Muscle of arm (tissue), 12 donors: ENCODE data around the gene SPRY4. TPM values are rescaled to one million over a fixed set of nuclear protein-coding genes. Genes with fewer than 3 reads are reported as not detected.
"Not testable (repeated sequence)": the region's sequence is repeated elsewhere in the genome, so short reads cannot be mapped to it uniquely, and the experiment has no call there.

Experiments used
- DNase-seq: peaks from one replicate; pipeline ENCODE4 v3.0.0-alpha.2; 2013
- polyA plus RNA-seq, 12 donors: library from polyadenylated mRNA; unstranded; fragments of 120-200 nt; gene quantifications; one replicate each; pipeline ENCODE4 v1.2.1, GENCODE V29; 2013; ENCODE audit not compliant: insufficient read length in 12 of 12

The SPRY4 gene
- polyA plus RNA-seq, 12 donors: 39.4 to 65.3 (median 52.9) TPM; not detected in 1

DNA sequence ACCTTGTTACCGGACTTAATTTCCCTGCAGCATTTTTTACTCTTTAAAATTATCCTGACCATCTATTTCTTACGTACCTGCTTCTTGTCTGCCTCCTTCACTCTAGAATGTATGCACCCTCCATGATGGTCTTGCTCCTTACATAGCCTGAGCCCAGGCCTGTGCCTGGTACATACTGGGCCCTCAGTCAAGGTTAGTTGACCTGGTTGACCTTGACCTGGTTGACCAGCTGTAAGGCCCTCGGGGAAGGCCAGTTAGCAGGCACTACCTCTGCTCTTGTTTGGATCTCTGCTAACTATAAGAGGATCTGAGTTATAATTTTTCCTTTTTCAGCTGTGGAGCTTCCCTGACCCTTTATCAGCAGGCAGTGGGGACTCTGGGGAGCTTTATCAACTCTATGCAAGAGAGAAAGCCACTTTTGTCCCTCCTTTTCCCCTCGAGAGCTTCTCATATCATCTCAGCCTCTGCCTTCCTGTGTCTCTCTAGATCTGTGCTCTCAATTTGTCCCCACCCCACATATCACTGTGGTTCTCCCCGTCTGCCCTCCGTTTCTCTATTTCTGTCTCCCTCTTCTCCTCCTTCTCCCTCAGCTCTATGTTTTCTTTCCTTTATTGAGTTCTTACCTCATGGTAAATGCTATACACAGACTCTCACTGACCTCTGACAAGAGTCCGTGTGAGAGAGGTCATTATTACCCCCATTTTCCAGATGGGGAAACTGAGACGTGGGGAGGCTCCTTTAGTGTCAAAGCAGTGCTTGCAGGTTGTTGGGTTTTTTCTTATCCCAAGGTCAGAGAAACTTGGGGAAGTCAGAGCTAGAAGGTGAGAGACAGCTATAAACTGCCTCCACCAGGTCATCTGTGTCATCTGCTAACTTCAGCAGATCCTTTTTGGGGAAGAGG lies 28.6 kb downstream of the SPRY4 start:
- no peak for DNase-seq

DNA sequence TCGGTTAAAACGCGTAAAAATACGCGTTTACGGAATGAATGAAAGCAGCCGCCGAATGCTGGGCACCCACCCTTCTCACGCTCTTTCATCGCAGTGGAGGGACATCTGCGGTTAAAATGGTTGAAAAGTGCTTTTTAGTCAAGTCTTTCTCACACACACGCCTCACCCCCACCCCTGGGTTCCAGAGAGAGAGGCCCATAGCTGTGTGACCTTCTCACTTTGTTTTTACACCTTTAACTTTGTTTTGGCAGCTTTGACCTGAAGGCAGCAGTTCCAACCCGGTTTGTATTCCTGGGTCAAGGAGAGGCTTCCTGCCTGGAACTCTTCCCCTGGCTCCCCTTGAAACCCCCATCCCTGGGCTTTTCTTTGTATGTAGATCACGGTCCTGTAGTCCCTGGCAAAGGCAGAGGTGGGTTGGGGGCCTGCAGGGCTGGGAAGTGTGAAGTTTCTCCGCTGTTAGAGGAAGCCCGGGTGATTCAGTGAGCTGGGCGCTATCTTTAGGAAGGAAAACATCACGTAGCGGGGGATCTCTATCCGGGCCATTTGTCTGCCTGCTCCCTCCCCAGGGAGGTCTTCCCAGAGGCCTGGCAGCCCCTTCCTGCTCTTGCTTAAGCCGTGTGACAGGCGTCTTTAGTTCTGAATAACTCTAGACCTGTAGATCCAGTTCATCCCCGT lies 29.6 kb downstream of the SPRY4 start:
- no peak for DNase-seq

DNA sequence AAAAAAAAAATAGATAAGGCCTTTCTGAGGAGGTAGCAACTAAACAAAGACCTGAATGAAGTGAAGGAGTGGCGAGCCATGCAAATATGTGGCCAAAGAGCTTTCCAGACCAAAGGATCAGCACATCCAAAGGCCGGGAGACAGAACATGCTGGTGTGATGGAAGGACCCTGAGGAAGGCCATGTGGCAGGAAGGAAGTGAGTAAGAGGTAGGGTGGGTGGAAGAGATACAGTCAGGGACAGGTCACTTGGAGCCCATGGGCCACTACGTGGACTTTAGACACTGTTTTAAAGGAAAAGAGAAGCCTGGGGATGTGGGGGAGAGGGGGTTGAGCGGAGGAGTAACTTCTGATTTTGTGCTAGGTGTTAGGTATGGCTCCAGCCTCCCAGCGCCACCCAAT lies 31.3 kb downstream of the SPRY4 start:
- DNase-seq: no peak

DNA sequence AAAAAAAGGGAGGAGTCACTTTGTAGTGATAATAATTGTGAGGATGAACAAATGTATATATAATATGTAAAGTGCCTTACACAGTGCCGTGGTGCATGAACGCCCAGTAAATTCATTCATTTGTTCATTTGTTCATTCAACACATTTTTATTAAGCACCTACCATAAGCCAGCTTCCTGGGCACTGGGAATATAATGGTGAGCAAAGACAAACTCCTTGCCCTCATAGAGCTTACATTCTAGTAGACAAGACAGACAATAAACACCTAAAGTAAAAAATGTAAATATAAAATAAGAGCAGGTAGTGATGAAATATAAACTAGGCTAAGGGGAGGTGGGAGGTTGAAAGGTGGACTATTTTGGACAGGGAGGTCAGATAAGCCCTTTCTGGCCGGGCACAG lies 32.0 kb downstream of the SPRY4 start:
- no peak for DNase-seq

DNA sequence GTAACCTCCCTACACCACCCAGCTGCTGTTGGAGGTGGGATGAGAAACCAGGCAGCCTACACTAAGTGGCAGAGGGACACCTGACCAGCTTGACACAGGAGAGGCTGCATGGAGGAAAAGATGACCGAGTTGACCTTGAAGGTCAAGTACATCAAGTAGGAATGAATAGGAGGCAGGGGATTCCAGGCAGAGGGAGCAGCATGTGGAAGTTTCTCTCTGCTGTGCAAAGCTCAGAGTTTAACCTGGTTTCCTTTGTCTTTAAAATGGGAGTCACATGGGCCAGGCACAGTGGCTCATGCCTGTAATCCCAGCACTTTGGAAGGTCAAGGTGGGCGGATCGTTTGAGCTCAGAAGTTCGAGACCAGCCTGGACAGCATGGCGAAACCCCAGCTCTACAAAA lies 32.6 kb downstream of the SPRY4 start:
- DNase-seq: no peak

DNA sequence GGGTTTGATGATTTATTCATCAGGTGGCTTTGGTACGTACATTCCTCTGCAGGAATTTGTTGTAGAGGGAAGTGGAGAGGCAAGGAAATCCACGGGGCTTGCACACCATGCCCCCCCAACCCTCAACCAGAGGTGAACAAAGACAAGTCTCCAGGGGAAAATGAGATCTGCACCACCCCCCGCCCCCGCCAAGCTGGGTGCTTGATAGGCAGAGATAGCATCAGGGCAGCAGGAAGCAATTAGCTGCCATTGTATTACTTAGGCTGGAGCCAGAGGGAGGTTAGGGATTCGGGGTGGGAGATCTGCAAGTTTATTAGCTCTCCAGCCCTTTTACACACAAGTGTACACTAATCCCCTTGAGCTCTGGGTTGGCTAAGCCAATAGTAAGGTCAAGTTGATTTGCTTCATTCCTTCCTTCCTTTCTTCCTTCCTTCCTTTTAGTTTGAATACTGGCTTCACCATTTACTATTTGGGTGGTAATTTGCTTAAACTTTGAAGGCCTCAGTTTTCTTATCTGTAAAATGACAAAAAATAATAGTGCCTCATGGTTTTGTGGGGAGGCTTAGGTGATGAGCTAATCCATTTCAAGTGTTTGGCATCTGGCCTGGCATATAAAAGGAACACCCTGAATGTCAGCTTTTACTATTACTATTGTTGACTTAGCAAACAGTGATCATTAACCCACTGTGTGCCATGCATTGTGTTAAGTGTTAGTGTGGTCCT lies 34.1 kb downstream of the SPRY4 start:
- no peak for DNase-seq

DNA sequence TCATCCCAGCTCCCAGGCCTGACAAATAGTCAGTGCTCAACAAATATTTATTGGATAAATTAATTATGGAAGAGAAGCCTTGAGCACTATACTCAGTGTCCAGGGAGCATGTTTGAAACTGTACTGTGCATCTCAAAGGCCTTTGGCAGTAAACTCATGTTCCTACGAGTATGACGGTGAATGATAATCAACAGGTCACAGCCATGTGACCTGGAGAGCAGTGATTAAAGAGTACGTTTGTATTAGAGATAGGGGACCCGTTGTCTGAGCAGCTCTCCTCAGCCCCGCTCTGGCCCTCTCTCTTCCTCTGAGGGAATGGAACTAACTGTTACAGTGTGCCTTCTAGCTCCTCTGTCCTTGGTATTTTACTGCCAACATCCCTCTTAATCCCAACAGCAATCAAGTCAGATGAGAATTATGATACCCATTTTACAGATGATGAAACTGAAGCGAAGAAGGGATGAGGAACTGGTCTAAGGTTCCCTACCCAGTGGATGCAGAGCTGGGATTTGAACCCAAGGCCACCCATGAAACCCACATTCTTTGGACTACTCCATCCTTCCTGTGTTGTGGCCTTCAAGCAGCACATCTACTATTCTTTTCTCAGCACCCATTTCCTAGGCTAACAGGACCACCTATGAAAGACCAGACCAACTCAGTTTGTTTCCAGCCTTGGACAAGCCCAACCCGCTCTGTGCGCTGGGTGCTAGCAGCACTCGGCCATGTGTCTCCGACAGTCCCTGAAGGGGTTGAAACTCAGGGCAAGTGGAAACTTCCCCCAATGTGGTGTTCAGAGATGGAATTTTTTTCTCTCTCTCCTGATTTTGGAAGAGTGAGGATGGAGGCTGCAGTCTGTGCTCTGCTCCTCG lies 34.9 kb downstream of the SPRY4 start:
- no peak for DNase-seq

DNA sequence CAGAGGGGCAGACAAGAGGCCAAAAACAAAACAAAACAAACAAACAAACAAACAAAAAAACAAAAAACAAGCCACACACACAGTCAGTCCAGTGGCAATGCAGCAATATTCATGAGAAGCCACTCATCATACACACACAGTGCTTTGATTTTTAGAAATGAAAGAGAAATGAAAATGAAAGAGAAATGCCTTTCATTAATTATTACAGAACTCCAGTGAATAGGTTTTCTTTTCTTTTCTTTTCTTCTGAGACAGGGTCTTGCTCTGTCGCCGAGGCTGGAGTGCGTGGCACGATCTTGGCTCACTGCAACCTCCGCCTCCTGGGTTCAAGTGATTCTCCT lies 36.9 kb downstream of the SPRY4 start:
- no peak for DNase-seq

DNA sequence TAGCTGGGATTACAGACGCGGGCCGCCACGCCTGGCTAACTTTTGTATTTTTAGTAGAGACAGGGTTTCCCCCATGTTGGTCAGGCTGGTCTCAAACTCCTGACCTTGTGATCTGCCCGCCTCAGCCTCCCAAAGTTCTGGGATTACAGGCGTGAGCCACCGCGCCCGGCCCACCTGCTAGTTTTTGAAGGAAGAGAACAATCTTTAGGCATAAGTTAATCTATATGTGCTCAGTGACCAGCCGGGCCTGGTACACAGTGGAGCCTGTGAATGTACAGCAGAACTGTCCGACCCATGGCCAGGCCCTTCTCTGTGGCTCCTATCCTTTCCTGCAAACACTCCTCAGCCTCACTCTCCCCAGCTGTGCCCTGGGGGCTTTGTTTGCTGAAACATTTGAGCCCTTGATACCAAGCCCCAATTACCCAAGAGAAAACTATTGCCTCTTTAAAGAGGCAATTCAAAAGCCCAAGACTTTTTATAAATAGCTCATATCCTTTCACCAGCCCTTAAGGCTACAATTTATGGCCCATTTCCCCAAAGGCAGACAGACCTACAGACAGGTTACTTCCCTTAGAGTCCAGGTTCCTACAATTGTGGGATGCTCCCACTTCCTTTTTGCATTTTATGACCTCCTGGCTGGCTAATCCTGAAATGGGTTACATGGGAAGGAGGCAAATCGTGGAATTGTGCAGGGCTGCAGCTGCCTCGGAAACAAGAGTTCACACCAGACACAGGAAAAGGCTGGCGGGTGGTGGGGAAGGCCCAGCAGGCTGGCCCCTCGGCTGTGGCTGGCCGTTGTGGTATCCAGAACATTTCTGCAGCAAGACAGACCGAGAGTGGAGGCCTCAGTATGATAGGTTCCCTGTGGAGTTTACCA lies 37.5 kb downstream of the SPRY4 start:
- no peak for DNase-seq

DNA sequence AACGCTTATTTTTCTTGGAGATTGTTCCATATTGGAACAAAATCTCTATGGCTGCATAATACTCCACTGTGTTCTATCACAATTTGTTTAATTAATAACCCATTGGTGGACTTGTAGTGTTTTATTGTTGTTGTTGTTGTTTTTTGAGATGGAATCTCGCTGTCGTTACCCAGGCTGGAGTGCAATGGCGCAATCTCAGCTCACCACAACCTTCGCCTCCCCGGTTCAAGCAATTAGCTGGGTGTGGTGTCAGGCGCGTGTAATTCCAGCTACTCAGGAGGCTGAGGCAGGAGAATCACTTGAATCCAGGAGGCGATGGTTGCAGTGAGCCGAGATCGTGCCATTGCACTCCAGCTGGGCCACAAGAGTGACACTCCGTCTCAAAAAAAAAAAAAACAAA lies 38.7 kb downstream of the SPRY4 start:
- DNase-seq: no peak

DNA sequence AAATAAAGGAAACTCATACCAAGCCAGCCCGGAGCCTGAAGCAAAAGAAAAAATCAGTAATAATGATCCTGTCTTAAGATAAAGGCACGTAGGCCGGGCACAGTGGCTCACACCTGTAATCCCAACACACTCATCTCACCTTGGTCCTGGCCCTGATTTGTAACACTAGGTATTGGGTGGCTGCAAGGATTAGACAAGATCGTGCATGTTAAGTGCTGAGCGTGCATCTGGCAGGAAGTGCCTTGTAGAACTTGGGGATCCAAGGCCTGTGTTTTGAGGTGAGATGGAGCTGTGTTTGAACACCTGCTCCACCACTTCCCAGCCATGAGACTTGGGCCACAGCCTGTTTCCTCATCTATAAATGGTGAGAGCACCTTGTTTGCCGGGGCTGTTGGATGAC lies 41.5 kb downstream of the SPRY4 start:
- DNase-seq: no peak

DNA sequence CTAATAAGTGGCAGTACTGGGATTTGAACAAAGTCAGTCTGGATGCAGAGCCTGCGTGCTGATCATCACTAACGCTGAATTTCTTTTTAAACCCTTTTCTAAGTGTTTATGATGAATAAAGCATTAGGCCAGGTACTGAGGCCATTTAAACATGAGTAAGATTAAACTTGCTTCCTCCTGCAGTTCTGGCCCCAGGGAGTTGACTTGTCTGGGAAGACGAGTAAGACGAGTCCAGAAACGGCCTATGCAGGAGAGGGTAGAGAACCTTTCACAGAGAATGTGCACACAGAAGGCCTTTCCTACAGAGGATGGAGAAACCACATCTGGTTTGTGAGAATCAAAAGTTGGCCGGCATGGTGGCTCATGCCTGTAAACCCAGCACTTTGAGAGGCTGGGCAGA lies 42.9 kb downstream of the SPRY4 start:
- DNase-seq: no peak

DNA sequence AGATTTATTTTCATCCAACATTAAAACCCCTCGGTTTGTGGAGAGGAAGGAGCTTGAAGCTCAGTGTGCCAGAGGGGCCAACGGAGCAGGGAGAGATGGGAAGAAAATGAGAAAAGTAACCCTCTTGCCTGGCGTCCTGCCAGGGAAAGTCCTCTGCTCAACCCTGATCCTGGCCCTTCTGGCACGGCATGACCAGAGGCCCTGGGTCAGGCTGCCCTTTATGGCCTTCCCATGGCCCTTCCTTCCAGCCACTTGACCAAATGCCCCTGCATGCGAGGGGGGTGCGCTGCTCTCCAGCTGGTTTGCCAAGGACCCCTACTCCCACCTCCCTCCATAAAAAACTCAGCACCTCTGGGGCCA lies 43.8 kb downstream of the SPRY4 start:
- DNase-seq: no peak

DNA sequence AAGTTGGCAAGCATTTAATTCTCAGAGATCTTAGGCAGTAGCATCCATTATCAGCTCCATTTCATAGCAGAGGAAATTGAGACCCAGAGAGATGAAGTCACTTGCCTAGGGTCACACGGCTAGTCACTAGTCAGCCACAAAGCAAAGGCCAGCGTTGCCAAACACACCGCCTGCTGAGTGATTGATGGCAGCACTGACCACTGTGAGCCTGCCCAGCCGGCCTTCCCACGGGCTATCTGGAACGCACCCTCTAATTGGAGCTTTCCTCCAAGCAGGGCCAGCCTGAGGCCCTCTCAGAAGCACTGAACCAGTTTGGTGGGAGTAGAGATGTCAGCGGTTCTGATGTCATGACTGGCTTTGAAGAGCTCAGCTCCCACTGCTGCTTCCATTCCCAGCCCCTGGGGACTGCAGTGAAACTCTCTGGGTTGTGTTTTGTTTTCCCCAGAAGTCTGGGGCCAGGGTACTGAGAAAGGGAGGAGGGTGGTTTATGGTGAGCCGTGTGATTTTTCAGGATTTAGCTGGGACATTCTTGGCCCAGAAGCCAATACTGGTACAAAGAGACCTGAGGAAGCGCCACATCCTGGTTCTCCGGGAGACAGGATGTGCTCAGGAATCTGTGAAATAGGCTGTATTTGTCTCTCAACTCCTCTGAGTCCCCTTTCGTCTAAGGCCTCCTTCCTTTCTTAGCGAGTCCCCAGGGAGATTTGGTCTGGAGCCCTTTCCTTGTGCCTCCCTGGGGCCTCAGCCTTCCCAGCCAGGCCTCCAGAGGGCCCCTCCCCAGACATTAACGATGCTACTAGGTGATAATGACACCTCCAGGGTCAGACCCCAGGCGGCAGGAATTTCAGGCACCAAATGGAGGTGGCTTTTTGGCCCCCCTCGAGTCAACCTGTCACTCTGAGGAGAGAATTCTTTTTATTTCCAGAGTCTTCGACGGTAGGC lies 44.5 kb downstream of the SPRY4 start:
- DNase-seq: no peak

DNA sequence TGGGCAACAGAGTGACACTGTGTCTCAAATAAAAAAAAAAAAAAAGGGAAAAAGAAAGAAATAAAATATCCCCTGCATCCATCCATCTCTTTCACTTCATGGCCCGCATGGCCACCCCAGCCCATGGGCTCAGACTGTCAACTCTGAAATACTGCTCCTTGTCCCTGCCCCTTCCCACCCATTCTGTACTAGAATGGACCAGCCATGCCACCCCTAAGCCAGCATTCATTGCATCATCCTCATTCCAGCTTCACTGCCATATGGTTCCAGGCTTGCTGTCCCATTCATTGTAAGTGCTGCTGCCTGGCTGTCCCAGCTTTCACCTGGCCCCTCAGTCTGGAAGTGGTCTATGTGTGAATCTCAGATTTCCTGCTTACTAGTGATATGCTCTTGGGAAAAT lies 46.2 kb downstream of the SPRY4 start:
- no peak for DNase-seq

DNA sequence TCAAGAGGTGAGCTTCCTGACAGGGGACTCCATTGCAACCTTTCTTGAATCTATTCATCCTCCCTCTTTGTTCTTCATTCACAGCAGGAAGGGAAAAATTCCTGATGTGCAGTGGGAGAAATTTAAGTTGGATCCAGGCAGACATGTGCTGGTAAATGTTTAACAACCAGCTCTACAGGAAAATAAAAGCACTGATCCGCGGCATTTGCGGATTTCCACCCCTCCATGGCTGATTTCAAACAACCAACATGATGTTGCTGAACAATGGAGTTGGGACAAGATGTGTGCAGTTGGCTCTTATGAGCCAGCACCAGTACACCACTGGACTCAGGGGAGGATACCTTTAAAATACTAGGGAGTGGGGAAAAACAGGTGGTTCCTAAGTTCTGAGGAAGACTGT lies 47.0 kb downstream of the SPRY4 start:
- DNase-seq: no peak

DNA sequence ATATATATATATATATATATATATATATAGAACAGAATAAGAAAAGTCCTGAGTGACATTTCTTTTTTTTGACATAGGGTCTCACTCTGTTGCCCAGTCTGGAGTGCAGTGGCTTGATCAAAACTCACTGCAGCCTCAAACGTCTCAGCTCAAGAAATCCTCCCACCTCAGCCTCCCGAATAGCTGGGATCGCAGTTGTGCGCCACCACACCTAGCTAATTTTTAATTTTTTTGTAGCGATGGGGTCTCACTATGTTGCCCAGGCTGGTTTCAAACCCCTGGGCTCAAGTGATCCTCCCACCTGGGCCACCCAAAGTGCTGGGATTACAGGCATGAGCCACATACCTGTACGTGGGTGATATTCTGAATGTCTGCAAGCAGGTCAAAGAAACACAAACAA lies 48.3 kb downstream of the SPRY4 start:
- DNase-seq: no peak

DNA sequence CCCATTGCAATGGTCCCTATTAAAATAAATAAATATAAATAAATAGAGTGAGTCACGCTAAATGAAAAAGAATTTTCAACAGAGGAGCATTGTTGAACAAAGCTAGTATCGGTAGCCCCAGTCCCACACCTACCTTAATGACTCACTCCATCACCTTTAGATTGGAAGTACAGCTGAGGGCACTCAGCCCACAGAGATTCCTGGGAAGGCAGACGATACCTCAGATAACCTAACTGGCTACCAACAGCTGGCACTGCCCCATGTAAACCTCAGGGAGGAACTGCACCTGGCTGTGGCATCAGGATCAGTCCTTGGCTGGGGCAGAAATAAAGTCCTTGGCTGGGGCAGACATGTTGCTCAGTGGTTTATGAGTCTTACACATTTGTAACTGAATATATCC lies 49.3 kb downstream of the SPRY4 start:
- no peak for DNase-seq

DNA sequence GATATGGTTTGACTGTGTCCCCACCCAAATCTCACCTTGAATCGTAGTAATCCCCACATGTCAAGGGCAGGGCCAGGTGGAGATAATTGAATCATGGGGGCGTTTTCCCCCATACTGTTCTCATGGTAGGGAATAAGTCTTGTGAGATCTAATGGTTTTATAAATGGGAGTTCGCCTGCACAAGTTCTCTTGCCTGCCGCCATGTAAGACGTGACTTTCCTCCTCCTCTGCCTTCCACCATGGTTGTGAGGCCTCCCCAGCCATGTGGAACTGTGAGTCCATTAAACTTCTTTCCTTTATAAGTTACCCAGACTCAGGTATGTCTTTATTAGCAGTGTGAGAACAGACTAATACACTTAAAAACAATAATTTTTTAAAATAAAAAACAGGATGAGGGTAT lies 52.2 kb downstream of the SPRY4 start:
- not testable (repeated sequence) for DNase-seq

DNA sequence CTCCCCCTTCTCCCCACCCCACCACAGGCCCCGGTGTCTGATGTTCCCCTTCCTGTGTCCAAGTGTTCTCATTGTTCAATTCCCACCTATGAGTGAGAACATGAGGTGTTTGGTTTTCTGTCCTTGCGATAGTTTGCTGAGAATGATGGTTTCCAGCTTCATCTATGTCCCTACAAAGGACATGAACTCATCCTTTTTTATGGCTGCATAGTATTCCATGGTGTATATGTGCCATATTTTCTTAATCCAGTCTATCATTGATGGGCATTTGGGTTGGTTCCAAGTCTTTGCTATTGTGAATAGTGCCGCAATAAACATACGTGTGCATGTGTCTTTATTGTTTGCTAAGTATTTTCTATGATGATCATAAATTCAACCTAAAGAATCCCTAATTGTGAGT lies 60.7 kb downstream of the SPRY4 start:
- not testable (repeated sequence) for DNase-seq
